ENCODE results near the gene SESN2.

SESN2 gene

GRCh38 chr1:28259252-28259933, at the start of gene SESN2:
Gene SESN2 (plus strand): TSS chr1:28259518. CDS start chr1:28259848, 330 bp downstream.
- peak; percentile 99 for DNase-seq (ENCODE audit: low spot score)

DNA sequence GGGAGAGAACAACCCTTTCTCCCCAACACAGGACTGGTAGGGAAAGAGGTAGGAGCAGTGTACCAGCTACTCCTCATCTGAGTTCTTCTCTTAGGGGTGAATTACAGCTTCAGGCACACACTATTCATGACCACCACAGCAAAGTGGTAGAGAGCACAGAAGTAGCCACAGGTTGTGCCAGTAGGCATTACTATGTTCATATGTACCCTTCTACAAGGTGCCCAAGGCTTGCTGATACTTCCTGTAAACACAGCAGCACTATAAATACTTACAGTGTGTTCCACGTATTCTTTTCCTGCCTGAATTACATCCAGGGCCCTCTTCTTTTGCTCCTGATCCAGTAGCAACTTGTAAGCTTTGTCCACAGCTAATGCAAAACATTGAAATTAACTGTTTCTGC, 49.6 kb upstream of the SESN2 start:
- no peak for DNase-seq (ENCODE audit: low spot score)

GRCh38 chr1:28213315-28213714, 46.0 kb upstream of the SESN2 start:
- DNase-seq (ENCODE audit: low spot score) = no peak

DNA sequence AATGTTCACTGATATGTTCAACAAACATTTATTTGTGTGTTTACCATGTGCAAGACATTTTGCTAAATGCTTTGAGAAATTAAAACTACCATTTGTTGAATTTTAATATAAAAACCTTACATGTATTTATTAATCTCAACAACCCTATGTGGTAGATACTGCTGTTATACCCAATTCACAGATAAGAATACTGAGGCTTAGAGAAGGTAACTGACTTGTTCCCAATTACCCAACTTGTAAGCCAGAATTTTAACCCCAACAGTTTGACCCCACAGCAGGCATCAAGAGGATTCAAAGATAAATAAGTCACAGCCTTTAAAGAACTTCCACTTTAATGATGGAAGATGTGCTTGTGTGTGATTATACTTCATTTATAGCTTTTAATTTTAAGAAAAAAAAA, 30.2 kb upstream of the SESN2 start:
- DNase-seq (ENCODE audit: low spot score) = no peak

DNA sequence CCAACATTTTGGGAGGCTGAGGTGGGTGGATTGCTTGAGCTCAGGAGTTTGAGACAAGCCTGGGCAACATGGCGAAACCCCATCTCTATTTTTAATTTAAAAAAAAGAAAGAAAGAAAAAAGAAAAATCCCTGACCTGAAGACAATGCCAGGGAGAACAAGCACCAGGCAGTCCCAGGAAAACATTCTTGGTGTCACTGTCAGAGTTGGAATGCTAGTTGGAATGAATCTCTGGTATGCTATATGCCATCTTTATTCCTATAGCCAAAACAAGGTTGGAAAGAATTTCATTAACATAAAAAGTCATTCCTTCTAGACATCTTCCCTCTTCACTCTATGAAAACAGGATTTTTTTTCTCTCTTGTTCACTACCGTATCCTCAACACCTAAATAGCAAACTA, 29.3 kb upstream of the SESN2 start:
- no peak for DNase-seq (ENCODE audit: low spot score)

DNA sequence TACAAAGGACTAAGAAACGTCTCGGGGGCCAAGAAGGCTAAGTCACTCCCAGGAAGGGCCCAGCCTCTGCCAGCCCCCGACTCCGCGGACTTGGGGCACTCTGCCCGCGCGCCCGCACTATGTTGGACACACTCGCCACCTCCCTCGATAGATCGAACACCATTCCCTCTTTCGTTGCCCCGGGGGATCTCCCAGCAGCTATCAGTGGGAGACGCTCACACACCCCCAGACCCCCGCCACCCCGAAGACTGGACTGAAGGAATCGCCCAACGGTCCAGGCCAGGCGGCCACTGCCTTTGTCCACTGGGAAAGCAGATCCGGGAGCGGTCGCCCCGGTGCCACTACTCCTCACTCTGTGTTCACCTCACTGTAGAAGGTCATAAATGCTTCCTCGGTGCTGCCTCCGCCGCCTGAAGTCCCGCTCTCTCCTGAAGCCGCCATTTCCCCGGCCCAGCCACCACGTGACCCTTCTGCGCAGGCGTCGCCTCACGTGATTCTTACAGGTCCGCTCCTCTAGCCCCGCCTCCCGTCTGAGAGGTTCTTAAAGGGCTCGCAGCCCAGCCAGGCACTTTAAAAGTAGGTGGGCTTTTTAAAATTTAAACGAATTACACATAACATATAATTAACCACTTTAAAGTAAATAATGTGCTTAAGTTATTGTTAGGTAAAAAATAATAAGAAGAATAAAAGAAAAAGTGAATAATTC, 26.6 kb upstream of the SESN2 start, which contains the start of gene DNAJC8:
DNAJC8 (minus strand) TSS at position 472 of the 706 bp plus-strand sequence; CDS start at position 441, 31 bp downstream.
- peak; percentile 92 for DNase-seq (ENCODE audit: low spot score)

- no peak for DNase-seq (ENCODE audit: low spot score)
Measured at GRCh38 chr1:28233264-28233606, 26.1 kb upstream of the SESN2 start.

DNA sequence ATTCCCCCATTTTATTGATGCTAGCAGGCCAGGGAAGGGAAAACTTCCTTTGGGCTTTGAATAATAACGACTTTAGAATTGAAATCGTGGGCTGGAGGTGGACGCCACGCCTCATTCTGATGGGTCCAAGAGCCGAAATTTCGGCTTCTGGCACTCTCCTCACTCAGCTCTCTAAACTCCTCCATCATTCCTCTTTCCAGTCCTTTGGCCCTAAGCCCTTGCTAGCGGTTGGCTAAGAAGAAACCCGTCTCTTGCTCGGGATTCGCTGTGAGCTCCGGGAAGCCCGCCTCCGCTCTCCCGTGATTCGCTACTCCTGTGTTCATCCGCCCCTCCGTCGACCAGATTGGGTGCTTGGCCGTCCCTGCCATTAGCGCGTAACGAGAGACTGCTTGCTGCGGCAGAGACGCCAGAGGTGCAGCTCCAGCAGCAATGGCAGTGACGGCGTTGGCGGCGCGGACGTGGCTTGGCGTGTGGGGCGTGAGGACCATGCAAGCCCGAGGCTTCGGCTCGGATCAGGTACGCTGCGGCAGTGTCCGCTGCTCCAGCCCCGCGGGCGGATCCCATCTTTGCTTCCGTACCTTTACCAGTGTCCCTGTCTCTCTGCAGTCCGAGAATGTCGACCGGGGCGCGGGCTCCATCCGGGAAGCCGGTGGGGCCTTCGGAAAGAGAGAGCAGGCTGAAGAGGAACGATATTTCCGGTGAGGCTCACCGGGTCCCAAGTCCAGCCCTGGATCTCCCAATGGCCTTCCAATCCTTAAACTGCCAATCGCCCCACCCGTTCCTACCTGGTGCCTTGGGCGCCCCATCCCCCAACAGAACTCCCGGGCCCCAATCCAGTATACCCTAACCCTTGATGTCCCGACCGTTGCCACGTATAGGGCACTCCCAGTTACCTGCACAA, 23.3 kb upstream of the SESN2 start, which contains the start of gene ATP5IF1:
ATP5IF1 (plus strand) TSS at position 370 of the 901 bp plus-strand sequence; CDS start at position 430, 60 bp downstream.
- peak; percentile 99 for DNase-seq (ENCODE audit: low spot score)

DNA sequence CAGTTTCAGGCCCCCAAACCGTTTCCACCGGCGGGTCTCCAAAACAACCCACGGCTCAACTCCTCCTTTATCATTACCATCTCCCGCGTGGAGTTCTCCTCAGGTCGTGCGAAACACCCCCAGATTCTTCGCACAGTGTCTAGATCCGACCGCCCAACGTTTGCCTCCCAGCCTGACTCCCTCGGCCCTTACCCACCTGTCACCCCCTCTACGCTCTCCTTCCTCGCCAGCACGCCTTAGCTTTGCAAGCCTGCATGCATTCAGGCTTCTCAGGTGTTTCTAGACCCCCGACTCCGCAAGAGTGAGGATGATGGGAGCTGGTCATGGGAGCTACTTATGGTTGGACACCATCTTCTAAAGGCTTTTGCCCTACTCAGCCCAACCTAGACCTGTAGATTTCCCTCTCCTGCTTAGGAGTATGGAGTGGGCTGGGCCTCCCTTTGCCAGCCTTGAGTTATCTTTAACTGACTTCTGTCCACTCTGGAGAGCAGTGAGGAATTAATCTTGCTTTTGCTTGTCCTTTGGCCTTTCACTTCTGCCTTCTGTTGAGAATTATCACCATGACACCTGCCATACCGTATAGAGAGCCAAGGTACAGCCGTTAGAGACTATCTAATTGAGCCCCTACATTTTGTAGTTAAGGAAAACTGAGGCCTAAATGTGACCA, 22.5 kb upstream of the SESN2 start:
- peak; percentile 7 for DNase-seq (ENCODE audit: low spot score)

GRCh38 chr1:28239004-28239403, 20.3 kb upstream of the SESN2 start:
- no peak for DNase-seq (ENCODE audit: low spot score)

DNA sequence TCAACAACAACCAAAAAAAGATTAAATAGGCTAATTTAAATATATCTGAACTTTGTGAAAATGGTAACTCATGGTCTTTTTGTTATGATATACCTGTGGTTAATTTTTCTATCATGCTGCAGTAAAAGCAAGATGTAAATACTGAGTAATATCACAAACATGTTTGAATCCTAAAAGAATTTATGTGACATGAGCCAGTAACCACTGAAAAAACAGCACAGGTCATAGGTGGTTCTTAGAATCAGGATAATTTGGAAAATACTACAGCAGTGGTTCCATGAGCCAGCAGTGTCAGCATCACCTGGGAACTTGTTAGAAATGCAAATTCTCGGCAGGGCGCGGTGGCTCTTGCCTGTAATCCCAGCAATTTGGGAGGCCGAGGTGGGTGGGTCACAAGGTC, 19.3 kb upstream of the SESN2 start:
- DNase-seq (ENCODE audit: low spot score) = no peak

DNA sequence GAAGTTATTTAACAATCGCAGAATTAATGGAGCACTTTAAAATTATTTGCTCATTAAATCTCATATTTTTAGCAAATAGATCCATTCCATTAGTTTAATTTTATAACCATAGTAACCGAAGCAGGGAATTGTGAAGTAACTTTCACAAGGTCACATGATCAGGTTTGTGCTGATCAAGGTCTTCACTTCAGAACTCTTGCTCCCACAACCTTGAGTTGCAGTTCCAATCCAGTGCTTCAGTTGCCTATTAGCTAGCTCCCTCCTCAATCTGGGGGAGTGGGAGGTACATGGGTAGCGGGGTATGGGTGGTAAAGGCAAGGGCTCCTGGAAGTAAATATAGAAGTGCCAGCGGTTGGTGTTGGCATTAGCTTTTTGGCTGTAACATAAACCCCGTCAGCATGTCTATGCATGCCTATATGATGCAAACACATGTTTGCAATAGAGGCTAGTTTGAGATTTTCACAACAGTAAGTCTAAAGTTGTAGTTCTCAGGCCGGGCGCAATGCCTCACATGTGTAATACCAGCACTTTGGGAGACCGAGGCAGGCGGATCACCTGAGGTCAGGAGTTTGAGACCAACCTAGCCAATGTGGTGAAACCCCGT, 17.6 kb upstream of the SESN2 start:
- DNase-seq (ENCODE audit: low spot score) = no peak

- DNase-seq (ENCODE audit: low spot score) = peak; percentile 63
Measured at GRCh38 chr1:28243685-28244311, 15.5 kb upstream of the SESN2 start.

- no peak for DNase-seq (ENCODE audit: low spot score)
Measured at GRCh38 chr1:28244549-28245251, 14.6 kb upstream of the SESN2 start.

GRCh38 chr1:28246427-28246832, 12.9 kb upstream of the SESN2 start:
- peak; percentile 81 for DNase-seq (ENCODE audit: low spot score)

- no peak for DNase-seq (ENCODE audit: low spot score)
Measured at GRCh38 chr1:28247612-28248272, 11.6 kb upstream of the SESN2 start.

DNA sequence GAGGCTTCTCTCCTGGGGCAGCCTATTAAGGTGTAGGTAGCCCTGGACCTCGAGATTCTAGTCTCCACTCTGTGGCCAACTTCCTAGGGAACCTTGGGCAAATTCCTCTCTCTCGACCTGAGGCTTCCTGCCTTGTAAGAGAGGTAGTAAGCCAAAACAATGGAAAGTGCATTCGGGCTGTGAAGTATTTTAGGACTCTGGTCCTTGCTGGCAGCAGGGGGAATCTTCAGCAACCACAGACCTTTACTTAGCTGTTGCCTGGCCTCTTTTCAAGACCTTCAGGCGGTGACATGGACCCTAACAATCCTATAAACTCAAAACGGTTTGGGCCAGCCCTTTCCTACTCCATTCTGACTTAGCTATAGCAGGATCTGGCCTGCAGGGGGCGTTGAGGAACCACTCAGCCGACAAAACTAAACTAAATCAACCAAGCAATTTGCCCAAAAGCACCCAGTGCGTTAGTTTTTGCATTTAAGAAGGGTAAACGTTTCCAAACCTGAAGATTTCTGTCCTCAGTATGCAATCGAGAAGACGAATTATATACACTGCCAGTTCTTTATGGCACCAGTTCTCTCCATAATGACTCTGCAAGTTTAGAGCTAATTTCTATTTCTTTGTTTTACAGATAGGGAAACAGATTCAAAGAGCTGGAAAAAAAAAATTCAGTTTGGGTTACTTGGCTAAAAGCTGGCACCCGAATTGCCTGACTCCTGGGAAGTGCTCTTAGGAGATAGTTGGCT, 10.9 kb upstream of the SESN2 start:
- DNase-seq (ENCODE audit: low spot score) = peak; percentile 83

GRCh38 chr1:28249013-28249865, 10.1 kb upstream of the SESN2 start:
- peak; percentile 93 for DNase-seq (ENCODE audit: low spot score)

Data from kidney tubule cell (primary cell).